Loucy (cell line): ENCODE measurements around the gene PAPSS2.

Experiments
- H2AFZ ChIP-seq: fragments of 200-600 bp; sonication (generic); 2 replicates; pipeline ENCODE4 v1.6.0; 2016; ENCODE audit warnings: antibody characterized with exemption, mild to moderate bottlenecking, low read length, moderate library complexity
- H3F3A ChIP-seq: fragments of 200-600 bp; 2 replicates; pipeline ENCODE4 v1.6.0; 2016; ENCODE audit warnings: antibody characterized with exemption, low read depth, mild to moderate bottlenecking
- H3K27me3 ChIP-seq: fragments of 200-600 bp; sonication (generic); 2 replicates; pipeline ENCODE4 v1.6.1; 2014; ENCODE audit warnings: low read length, mild to moderate bottlenecking; ENCODE audit not compliant: insufficient read depth, poor library complexity, severe bottlenecking
- H3K36me3 ChIP-seq: fragments of 200-600 bp; sonication (generic); 2 replicates; pipeline ENCODE4 v1.6.1; 2016; ENCODE audit warnings: low read length; ENCODE audit not compliant: insufficient read depth
- H3K4me1 ChIP-seq: fragments of 200-600 bp; sonication (generic); 2 replicates; pipeline ENCODE4 v1.5.1; 2014; ENCODE audit warnings: low read length, mild to moderate bottlenecking; ENCODE audit not compliant: insufficient read depth, poor library complexity, severe bottlenecking
- H3K4me2 ChIP-seq: fragments of 200-600 bp; sonication (generic); 2 replicates; pipeline ENCODE4 v1.6.0; 2014; ENCODE audit warnings: antibody characterized with exemption, low read length, low read depth, mild to moderate bottlenecking; ENCODE audit not compliant: poor library complexity, severe bottlenecking
- H3K4me3 ChIP-seq: fragments of 200-600 bp; sonication (generic); 2 replicates; pipeline ENCODE4 v1.5.1; 2014; ENCODE audit warnings: low read length, mild to moderate bottlenecking, mixed read lengths; ENCODE audit not compliant: poor library complexity, severe bottlenecking
- H3K79me2 ChIP-seq: fragments of 200-600 bp; sonication (generic); 2 replicates; pipeline ENCODE4 v1.6.1; 2014; ENCODE audit warnings: low read length; ENCODE audit not compliant: insufficient read depth
- H3K9ac ChIP-seq: fragments of 200-600 bp; sonication (generic); 2 replicates; pipeline ENCODE4 v1.6.0; 2014; ENCODE audit warnings: mild to moderate bottlenecking, low read depth, low read length, moderate library complexity; ENCODE audit not compliant: poor library complexity, severe bottlenecking
- H3K9me2 ChIP-seq: fragments of 200-600 bp; sonication (generic); replicated peaks from 2 replicates; pipeline ENCODE4 v1.6.1; 2016; ENCODE audit warnings: low read depth, low read length, mixed read lengths
- H3K9me3 ChIP-seq: fragments of 200-600 bp; sonication (generic); 2 replicates; pipeline ENCODE4 v1.6.1; 2014; ENCODE audit warnings: mild to moderate bottlenecking, antibody characterized with exemption, low read length, low read depth; ENCODE audit not compliant: insufficient read depth
- H4K20me1 ChIP-seq: fragments of 200-600 bp; sonication (generic); 2 replicates; pipeline ENCODE4 v1.6.0; 2014; ENCODE audit warnings: antibody characterized with exemption, low read length, mild to moderate bottlenecking; ENCODE audit not compliant: insufficient read depth, poor library complexity, severe bottlenecking
- EZH2phosphoT487 ChIP-seq: fragments of 200-600 bp; IDR thresholded peaks from 2 replicates; pipeline ENCODE4 v1.6.1; 2018; ENCODE audit warnings: antibody characterized with exemption, mild to moderate bottlenecking, moderate library complexity, borderline replicate concordance
- TF ChIP-seq, protein P1 (sequence below): fragments of 200-600 bp; sonication (generic); conservative IDR thresholded peaks from 2 replicates; pipeline ENCODE4 v1.5.1; 2014; ENCODE audit warnings: mild to moderate bottlenecking, antibody characterized with exemption, low read length

The PAPSS2 gene

GRCh38 chr10:87694011-87694794 lies 34.5 kb downstream of the PAPSS2 start:
- Histone ChIP-seq H2AFZ (no peak overlapping the region), H3K36me3 (no peaks in the 10 kb centered on the region)

DNA sequence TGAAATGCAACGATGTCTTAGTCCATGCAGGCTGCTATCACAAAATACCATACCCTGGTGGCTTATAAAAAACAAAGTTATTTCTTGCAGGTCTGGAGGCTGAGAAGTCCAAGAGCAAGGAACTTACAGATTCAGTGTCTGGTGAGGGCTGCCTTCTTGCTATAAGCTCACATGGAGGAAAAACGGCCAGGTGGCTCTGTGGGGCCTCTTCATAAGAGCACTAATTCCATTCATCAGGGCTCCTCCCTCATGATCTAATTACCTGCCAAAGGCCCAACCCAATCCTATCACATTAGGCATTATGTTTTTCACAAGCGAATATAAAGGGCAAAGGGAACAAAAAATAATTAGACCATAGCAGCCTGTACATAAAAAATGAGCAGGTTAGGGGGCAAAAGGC lies 35.4 kb downstream of the PAPSS2 start:
- no peak overlapping the region for H3K4me3 ChIP-seq
- TF ChIP-seq, protein P1, sequence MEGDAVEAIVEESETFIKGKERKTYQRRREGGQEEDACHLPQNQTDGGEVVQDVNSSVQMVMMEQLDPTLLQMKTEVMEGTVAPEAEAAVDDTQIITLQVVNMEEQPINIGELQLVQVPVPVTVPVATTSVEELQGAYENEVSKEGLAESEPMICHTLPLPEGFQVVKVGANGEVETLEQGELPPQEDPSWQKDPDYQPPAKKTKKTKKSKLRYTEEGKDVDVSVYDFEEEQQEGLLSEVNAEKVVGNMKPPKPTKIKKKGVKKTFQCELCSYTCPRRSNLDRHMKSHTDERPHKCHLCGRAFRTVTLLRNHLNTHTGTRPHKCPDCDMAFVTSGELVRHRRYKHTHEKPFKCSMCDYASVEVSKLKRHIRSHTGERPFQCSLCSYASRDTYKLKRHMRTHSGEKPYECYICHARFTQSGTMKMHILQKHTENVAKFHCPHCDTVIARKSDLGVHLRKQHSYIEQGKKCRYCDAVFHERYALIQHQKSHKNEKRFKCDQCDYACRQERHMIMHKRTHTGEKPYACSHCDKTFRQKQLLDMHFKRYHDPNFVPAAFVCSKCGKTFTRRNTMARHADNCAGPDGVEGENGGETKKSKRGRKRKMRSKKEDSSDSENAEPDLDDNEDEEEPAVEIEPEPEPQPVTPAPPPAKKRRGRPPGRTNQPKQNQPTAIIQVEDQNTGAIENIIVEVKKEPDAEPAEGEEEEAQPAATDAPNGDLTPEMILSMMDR: no peak
- no peak for TF ChIP-seq EZH2phosphoT487
- H3K4me2 ChIP-seq: no peak overlapping the region
- H2AFZ ChIP-seq: no peak overlapping the region
- H3K27me3 ChIP-seq: no peaks in the 10 kb centered on the region
- H3K9me2 ChIP-seq: no peaks in the 10 kb centered on the region
- no peaks in the 10 kb centered on the region for H3K36me3 ChIP-seq
- H3K79me2 ChIP-seq: no peaks in the 10 kb centered on the region
- no peaks in the 10 kb centered on the region for H3F3A ChIP-seq
- H3K4me1 ChIP-seq: peaks cover 26% of the 10 kb centered on the region
- H4K20me1 ChIP-seq: no peaks in the 10 kb centered on the region
- H3K9ac ChIP-seq: no peak overlapping the region
- no peaks in the 10 kb centered on the region for H3K9me3 ChIP-seq

More at GRCh38 chr10:87694011-87694794, 34.5 kb downstream of the PAPSS2 start:
- no peaks in the 10 kb centered on the region for H3K9me2 ChIP-seq
- H3K9me3 ChIP-seq: no peaks in the 10 kb centered on the region
- H3K4me2 ChIP-seq: peak overlapping the region; percentile 7
- no peaks in the 10 kb centered on the region for H3K79me2 ChIP-seq
- no peak overlapping the region for H3K4me3 ChIP-seq
- peaks cover 26% of the 10 kb centered on the region for H3K4me1 ChIP-seq
- no peaks in the 10 kb centered on the region for H4K20me1 ChIP-seq
- H3K27me3 ChIP-seq: no peaks in the 10 kb centered on the region
- TF ChIP-seq EZH2phosphoT487: no peak
- TF ChIP-seq, protein P1: no peak
- no peaks in the 10 kb centered on the region for H3F3A ChIP-seq
- H3K9ac ChIP-seq: no peak overlapping the region

DNA sequence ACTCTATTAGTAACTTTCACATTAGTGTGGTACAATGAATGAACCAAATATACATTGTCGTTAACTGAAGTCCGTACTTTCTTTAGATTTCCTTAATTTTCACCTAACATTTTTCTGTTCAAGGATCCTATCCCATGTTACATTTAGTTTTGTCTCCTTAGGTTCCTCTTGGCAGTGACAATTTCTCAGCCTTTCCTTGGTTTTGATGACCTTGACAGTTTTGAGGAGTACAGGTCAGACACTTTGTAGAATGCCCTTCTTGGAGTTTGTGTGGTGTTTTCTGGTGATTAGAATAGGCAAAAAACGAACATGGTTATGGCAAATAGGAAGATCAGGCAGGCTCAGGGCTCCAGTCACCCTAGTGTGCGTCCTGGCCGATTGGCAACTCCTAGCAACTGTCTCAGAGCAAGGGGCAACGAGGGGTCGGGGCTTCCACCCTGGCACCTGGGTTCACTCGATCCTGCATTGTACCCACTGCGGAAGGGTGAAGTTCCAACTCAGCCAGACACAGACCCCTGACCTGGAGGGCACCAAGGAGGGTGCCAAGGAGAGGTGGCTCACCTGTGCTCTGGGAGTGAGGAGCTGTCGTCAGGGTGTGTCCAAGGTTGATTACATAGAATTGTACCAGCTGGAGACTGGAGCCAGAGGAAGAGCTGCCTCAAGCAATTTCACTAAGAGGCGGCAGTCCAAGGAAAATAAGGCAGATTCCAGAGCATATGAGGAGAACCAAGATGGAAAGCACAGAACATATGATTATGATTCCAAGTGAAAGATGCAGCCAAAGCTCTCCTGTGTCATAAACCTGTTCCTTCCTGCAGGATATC lies 37.5 kb downstream of the PAPSS2 start:
- Histone ChIP-seq H3K4me2 (no peak overlapping the region), H3K9me3 (no peaks in the 10 kb centered on the region), H3K36me3 (no peaks in the 10 kb centered on the region), H3K4me1 (peaks cover 11% of the 10 kb centered on the region), H2AFZ (no peak overlapping the region), H3K4me3 (no peak overlapping the region), H3K79me2 (no peaks in the 10 kb centered on the region), H4K20me1 (no peaks in the 10 kb centered on the region), H3K9ac (no peak overlapping the region), H3K27me3 (no peaks in the 10 kb centered on the region), H3K9me2 (no peaks in the 10 kb centered on the region), H3F3A (no peaks in the 10 kb centered on the region)
- TF ChIP-seq EZH2phosphoT487: no peak
- TF ChIP-seq, protein P1: no peak
